Gastrocnemius medialis (tissue), 4 donors: ENCODE results near the gene H2AZ2.

ENCODE experiments used
- CTCF ChIP-seq, 5 experiments: fragments of 450-650 bp in 3 of 5; fragments of 200-600 bp in 2 of 5; sonication (generic) in 2 of 5; IDR thresholded peaks in 4 of 5; conservative IDR thresholded peaks in 1 of 5; 1 replicate in 4 of 5; 2 replicates in 1 of 5; pipeline ENCODE4 v1.5.1; 2016 to 2019; ENCODE audit warnings: antibody characterized with exemption in 5 of 5, mild to moderate bottlenecking in 3 of 5, moderate library complexity in 3 of 5
- POLR2A ChIP-seq, 2 donors: fragments of 450-650 bp; IDR thresholded peaks; one replicate each; pipeline ENCODE4 v1.6.1; 2017; ENCODE audit warnings: antibody characterized with exemption in 2 of 2, mild to moderate bottlenecking in 2 of 2, moderate library complexity in 2 of 2

DNA sequence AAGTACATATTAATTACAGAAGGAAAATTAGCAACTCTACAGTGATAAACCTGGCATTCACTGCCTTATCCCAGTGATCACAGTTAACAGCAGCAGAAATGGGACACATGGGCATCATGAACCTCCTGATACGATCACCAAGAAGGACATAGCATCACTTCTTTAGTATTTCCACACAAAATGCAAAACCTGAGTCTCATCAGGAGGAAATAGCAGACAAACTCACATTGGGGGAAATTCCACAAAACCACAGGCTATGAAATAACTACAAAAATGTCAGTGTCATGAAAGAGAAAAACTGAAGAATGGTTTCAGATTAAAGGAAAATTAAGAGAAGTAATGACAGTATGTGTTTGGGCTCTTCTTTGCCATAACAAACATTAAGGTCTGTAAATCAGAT, 49.4 kb upstream of the H2AZ2 start:
- TF ChIP-seq CTCF (IDR thresholded peaks at IDR 0.05 in 4 of 5, conservative IDR thresholded peaks at IDR 0.05 in 1 of 5) (no peak), POLR2A (IDR thresholded peaks at IDR 0.05) (no peak)
